Thymus (tissue), 11 donors: ENCODE results near the gene TRIM28. TPM values are rescaled to one million over a fixed set of nuclear protein-coding genes. Genes with fewer than 3 reads are reported as not detected.

Experiments
- DNase-seq, 9 donors: peaks; one replicate each; pipeline ENCODE4 v3.0.0-alpha.2; 2013; ENCODE audit warnings: low spot score in 9 of 9, low read depth in 6 of 9, missing footprints in 1 of 9
- H3K27ac ChIP-seq, 2 donors: one replicate each; pipeline ENCODE4 v1.5.1; 2013; ENCODE audit warnings: control low read depth in 1 of 2, low read depth in 1 of 2, low read length in 1 of 2, mild to moderate bottlenecking in 1 of 2, moderate library complexity in 1 of 2
- H3K27me3 ChIP-seq, 2 donors: one replicate each; pipeline ENCODE4 v1.5.1; 2013; ENCODE audit warnings: low read length in 1 of 2; ENCODE audit not compliant: control insufficient read depth in 2 of 2, insufficient read depth in 1 of 2
- H3K36me3 ChIP-seq, 2 donors: one replicate each; pipeline ENCODE4 v1.5.1; 2013; ENCODE audit warnings: low read length in 1 of 2, mild to moderate bottlenecking in 1 of 2, moderate library complexity in 1 of 2; ENCODE audit not compliant: control insufficient read depth in 2 of 2, insufficient read depth in 2 of 2
- H3K4me1 ChIP-seq, 2 donors: one replicate each; pipeline ENCODE4 v1.5.1; 2013; ENCODE audit warnings: low read length in 2 of 2; ENCODE audit not compliant: control insufficient read depth in 2 of 2, insufficient read depth in 2 of 2
- H3K4me3 ChIP-seq, 2 donors: one replicate each; pipeline ENCODE4 v1.5.1; 2013; ENCODE audit warnings: low read length in 2 of 2, control low read depth in 1 of 2, mild to moderate bottlenecking in 1 of 2
- H3K9me3 ChIP-seq, 2 donors: one replicate each; pipeline ENCODE4 v1.5.1; 2013; ENCODE audit warnings: low read length in 1 of 2, mild to moderate bottlenecking in 1 of 2; ENCODE audit not compliant: control insufficient read depth in 2 of 2, insufficient read depth in 1 of 2
- WGBS: extraction: QIAGEN DNeasy Blood & Tissue Kit; methylation state at CpG from one replicate; pipeline ENCODE4 v1.1.7; 2013; 5-methylcytosine and 5-hydroxymethylcytosine counted together
- polyA plus RNA-seq: library from polyadenylated mRNA; stranded (reverse); fragments of 200-250 nt; gene quantifications from one replicate; pipeline ENCODE4 v1.2.3, GENCODE V29; 2013
- total RNA-seq: library from RNA; stranded (reverse); fragments of 120-200 nt; gene quantifications from one replicate; pipeline ENCODE4 v1.2.4, GENCODE V29; 2013
- donor health status: healthy.

TRIM28 gene
- total and polyA plus RNA-seq, 2 donors: 220 to 333 TPM

DNA sequence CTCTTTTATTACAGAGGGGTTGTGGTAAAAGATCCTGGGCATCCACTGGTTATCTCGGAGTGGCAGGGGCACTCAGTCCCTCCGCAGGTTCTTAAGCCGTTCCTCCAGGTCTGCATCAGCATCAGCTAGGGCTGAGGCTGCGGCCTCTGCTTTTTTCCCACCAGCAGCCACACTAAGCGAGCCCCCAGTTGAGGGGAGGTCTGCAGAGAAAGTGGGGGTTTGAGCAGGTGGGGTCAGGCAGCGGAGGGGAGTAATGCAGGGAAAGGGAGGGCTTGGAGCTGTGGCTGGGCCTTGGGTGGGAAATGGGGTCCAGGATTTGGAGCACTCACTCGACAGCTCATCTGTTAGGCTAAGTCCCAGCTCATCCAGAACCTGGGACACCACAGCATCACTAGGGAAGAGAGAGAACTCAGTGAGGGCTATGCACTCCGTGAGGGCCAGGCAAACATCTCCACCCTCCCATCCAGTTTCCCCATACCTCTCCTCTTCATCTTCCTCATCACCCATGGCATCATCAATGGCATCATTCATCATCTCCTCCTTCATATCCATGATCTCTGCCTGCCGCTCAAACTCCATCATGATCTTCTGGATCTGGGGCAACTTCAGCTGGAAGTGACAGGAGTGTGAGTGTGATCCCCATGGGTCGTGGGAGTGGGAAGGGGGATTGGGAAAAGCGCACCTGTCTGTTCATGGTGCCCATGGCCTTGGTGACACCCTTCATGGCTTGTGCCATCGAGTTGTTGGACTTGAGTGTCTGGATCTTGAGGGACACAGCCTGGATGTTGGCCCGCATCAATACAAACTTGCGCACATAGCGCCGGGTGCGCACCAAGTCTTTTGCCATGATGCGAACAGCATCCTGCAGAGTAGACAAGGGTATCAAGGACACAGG is 8.0 kb downstream of the TRIM28 start:
- no peak overlapping the region for H3K27ac ChIP-seq
- no peaks in the 10 kb centered on the region for H3K9me3 ChIP-seq
- peaks cover 71 to 83% of the 10 kb centered on the region in 2 donors for H3K36me3 ChIP-seq
- 98% methylated on average over 18 of the region's 18 CpGs for WGBS
- no peaks in the 10 kb centered on the region for H3K27me3 ChIP-seq
- peaks cover 16 to 28% of the 10 kb centered on the region in 2 donors for H3K4me1 ChIP-seq
- no peak overlapping the region for H3K4me3 ChIP-seq
- DNase-seq: no peak

GRCh38 chr19:58552655-58553054 is 8.8 kb downstream of the TRIM28 start:
- H3K4me1 ChIP-seq: peaks cover 24 to 34% of the 10 kb centered on the region in 2 donors
- WGBS: 97% methylated on average over 2 of the region's 2 CpGs
- no peak for DNase-seq
- H3K4me3 ChIP-seq: no peak overlapping the region
- H3K9me3 ChIP-seq: no peaks in the 10 kb centered on the region
- no peak overlapping the region for H3K27ac ChIP-seq
- H3K36me3 ChIP-seq: peaks cover 67 to 77% of the 10 kb centered on the region in 2 donors
- no peaks in the 10 kb centered on the region for H3K27me3 ChIP-seq

DNA sequence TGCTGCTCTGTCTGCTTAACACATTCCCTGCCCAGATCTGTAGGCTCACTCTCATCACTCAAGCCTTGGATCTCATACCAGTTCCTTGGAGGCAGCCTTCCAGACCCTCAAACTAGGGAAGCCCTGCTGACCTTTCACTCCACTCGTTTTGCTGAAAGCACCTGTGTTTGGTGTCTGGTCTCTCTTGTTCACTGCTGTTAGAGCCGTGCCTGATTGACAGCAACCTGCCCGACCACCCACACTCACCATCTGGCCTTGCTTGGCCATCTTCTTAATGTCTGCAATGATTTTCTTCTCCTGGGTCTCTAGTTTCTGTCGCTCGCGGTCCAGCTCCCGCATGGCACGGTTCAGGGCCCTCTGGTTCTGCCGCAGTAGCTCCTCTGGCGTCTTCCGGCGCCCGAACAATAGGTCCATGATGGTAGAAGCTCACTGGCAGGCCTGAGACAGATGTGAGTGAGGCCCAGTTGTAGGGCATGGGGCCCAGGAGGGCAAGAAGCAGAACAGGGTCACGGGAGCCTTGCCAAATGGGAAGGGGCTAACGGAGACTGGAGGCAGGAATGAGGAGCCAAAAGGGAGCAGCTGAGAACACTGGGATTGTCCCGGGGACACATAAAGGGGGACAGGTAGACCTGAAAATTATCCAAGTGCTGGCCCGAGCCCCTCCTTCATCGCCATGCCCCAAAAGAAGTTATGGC is 10.1 kb downstream of the TRIM28 start:
- Histone ChIP-seq H3K9me3 (no peaks in the 10 kb centered on the region), H3K4me3 (peak overlapping the region; percentile 90 to 98), H3K36me3 (peaks cover 55 to 64% of the 10 kb centered on the region in 2 donors), H3K4me1 (peaks cover 25 to 38% of the 10 kb centered on the region in 2 donors), H3K27me3 (no peaks in the 10 kb centered on the region), H3K27ac (peak overlapping the region; percentile 98 to 99)
- no peak for DNase-seq
- WGBS: 62% methylated on average over 18 of the region's 18 CpGs

GRCh38 chr19:58554494-58555368 is 10.9 kb downstream of the TRIM28 start, which contains the start of gene CHMP2A:
Gene CHMP2A (minus strand): TSS chr19:58555105. CDS start chr19:58554212, 893 bp downstream.
- WGBS: 1% methylated on average over 69 of the region's 69 CpGs
- H3K9me3 ChIP-seq: no peaks in the 10 kb centered on the region
- peaks cover 27 to 43% of the 10 kb centered on the region in 2 donors for H3K4me1 ChIP-seq
- peak; percentile 82 to 97 (median 94) for DNase-seq
- H3K4me3 ChIP-seq: peak within 1 kb of the TSS; percentile 90 to 98
- H3K36me3 ChIP-seq: peaks cover 47 to 57% of the 10 kb centered on the region in 2 donors
- no peaks in the 10 kb centered on the region for H3K27me3 ChIP-seq
- H3K27ac ChIP-seq: peak within 1 kb of the TSS; percentile 99

DNA sequence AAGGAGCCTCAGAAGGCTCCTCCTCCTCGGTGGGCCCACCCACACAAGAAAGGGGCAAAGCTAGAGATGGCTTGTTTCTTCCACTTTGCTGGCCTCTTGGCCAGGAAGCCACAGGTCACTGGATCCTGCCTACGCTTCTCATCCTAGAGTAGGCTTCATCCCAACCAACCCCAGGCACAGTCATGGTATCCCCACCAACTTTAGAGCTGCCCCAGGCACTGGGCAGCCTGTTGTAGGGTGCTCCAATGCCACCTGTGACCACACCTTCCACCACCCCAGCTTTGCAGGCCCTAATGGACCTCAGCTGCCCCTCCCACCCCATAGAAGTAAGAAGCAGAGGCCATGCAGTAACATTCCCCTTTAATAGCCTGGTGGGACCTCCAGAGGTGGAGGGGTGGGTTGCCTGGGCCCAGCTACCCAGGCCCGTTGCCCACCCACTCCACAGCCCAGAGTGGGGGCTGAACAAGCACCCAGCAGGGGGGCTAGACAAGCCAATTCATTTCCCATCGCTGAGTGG is 11.6 kb downstream of the TRIM28 start:
- no peak for DNase-seq
- Histone ChIP-seq H3K27me3 (peaks cover 0 to 2% of the 10 kb centered on the region in 2 donors), H3K9me3 (no peaks in the 10 kb centered on the region), H3K36me3 (peaks cover 40 to 50% of the 10 kb centered on the region in 2 donors), H3K27ac (peak overlapping the region; percentile 99), H3K4me3 (peak overlapping the region; percentile 90 to 98), H3K4me1 (peaks cover 32 to 47% of the 10 kb centered on the region in 2 donors)
- WGBS: 63% methylated on average over 4 of the region's 4 CpGs

DNA sequence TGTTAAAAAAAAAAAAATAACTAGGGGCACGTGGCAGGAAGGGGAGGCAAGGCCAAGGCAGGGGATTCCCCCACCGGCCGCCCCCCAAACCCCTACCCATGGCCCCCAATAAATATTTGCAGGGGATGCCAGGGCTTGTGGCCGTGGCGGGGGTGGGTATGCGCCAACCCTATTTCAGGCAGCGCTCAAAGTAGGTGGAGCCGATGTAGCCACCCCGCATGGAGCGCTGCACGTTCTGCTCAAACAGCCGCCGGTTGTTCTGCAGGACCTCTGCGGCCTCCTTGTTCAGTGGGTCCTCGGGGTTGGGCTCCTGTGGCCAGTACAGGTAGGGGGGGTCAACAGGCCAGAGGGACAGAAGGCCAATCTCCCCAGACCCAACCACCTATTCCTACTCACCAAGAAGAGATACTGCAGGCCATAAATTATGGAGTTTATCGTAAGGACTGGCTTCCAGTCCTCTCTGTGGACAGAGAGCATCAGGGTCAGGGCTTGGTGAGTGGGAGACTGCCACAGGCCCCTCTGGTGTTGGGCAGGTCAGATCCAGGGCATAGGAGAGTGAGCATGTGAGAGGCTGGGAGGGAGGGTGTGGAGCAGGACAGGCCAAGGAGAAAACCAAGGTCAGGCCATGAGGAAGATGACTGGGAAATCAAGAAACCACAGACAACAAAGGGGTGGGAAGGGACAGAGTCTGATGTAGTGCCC is 12.2 kb downstream of the TRIM28 start:
- Histone ChIP-seq H3K27ac (peak overlapping the region in 1 of 2 donors; percentile 99), H3K4me3 (no peak overlapping the region), H3K4me1 (peaks cover 32 to 47% of the 10 kb centered on the region in 2 donors), H3K27me3 (peaks cover 0 to 6% of the 10 kb centered on the region in 2 donors), H3K36me3 (peaks cover 33 to 43% of the 10 kb centered on the region in 2 donors), H3K9me3 (no peaks in the 10 kb centered on the region)
- WGBS: 97% methylated on average over 16 of the region's 16 CpGs
- DNase-seq: no peak

DNA sequence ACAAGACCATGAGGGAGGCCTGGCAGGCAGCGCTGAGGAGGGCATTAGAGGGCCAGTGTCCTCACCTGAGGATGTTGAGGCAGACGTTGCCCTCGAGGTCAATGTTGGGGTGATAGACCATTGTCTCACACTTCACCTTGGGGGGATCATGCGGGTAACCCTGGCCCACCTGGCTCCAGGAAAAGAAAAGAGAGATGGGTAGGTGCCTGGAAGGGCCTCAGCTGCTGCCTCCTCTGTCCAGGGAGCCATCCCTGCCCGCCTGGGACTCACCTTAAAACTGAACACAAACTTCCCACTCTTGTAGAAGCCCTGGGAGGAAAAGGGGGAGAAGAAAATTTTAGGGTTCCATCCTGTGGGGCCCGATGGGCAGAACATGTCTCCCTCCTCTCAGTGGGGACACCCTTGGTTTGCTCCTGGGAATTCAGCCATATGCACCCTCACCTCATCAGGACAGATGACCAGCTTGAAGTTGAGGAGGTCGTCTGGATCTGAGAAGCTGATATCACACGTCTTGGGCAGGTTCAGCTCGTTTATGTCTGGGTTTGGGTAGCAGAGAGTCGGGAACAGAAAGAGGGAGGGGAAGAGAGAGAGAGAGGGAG is 12.9 kb downstream of the TRIM28 start:
- H3K36me3 ChIP-seq: peaks cover 27 to 37% of the 10 kb centered on the region in 2 donors
- 85% methylated on average over 10 of the region's 10 CpGs for WGBS
- DNase-seq: no peak
- peaks cover under 1 to 13% of the 10 kb centered on the region in 2 donors for H3K27me3 ChIP-seq
- H3K9me3 ChIP-seq: no peaks in the 10 kb centered on the region
- peak overlapping the region in 1 of 2 donors; percentile 86 for H3K4me3 ChIP-seq
- H3K4me1 ChIP-seq: peaks cover 32 to 51% of the 10 kb centered on the region in 2 donors
- H3K27ac ChIP-seq: no peak overlapping the region
